HCT116 (cell line): ENCODE data around the gene TNKS1BP1. TPM values are rescaled to one million over a fixed set of nuclear protein-coding genes. Genes with fewer than 3 reads are reported as not detected.

Experiments used
- ATAC-seq: fragments of 200-7000 bp; cut with Tn5 transposase; 2 replicates; pipeline ENCODE4 v1.9.1; 2020; ENCODE audit warnings: mild to moderate bottlenecking, moderate library complexity
- BruUV-seq: library from RNA; stranded (reverse); fragments of 400-500 nt; replicated peaks from 2 replicates; lab custom pipeline; 2021; lab: Mats Ljungman, UMichigan
- CTCF ChIA-PET: fragments of 300-600 bp; sonication (Branson Sonifier 250); formaldehyde crosslinking; loops from one replicate; lab custom pipeline; 2021; ENCODE audit warnings: antibody characterized with exemption; lab: Charles Lee
- POLR2A ChIA-PET: fragments of 300-600, 350-600 bp; sonication (Branson Sonifier 250); formaldehyde crosslinking; loops from one replicate; lab custom pipeline; 2021; ENCODE audit warnings: antibody characterized with exemption; lab: Charles Lee
- RAD21 ChIA-PET, 2 experiments: fragments of 300-600 bp; sonication (Branson Sonifier 250); formaldehyde crosslinking; loops; one replicate each; lab custom pipeline; 2023; ENCODE audit warnings: low total read pairs in 2 of 2; ENCODE audit not compliant: uncharacterized antibody in 2 of 2, unreplicated experiment in 2 of 2, low non-redundant PET in 1 of 2; lab: Charles Lee
- DNase-seq: peaks from one replicate; pipeline ENCODE4 v3.0.0-alpha.2; 2010; ENCODE audit warnings: low read depth, low spot score
- H2AFZ ChIP-seq: fragments of 200-600 bp; shearing (Covaris generic), sonication (generic); 2 replicates; pipeline ENCODE4 v1.6.1; 2017; ENCODE audit warnings: low read depth, mixed run types, mixed read lengths, antibody characterized with exemption, low read length; ENCODE audit not compliant: poor library complexity, severe bottlenecking
- H3K27ac ChIP-seq: 2 replicates; pipeline ENCODE4 v1.5.1; 2012; ENCODE audit warnings: low read depth, low read length
- H3K27me3 ChIP-seq: fragments of 200-600 bp; sonication (generic); 2 replicates; pipeline ENCODE4 v1.6.1; 2016; ENCODE audit warnings: mixed run types, low read length, mixed read lengths; ENCODE audit not compliant: insufficient read depth
- H3K36me3 ChIP-seq, 2 experiments: fragments of 200-500 bp in 1 of 2; fragments of 200-600 bp in 1 of 2; sonication (Bioruptor generic) in 1 of 2; sonication (generic) in 1 of 2; 2 replicates each; pipeline versions ENCODE4 v1.5.1 to v1.6.1; 2014 to 2016; ENCODE audit warnings: low read length in 2 of 2, inconsistent platforms in 1 of 2, mixed read lengths in 1 of 2, mixed run types in 1 of 2; ENCODE audit not compliant: insufficient read depth in 2 of 2, control insufficient read depth in 1 of 2
- H3K4me1 ChIP-seq, 2 experiments: fragments of 200-600 bp in 1 of 2; sonication (generic) in 1 of 2; 2 replicates each; pipeline versions ENCODE4 v1.5.1 to v1.6.1; 2012 to 2017; ENCODE audit warnings: low read length in 2 of 2, inconsistent platforms in 1 of 2, mild to moderate bottlenecking in 1 of 2, mixed read lengths in 1 of 2, mixed run types in 1 of 2, moderate library complexity in 1 of 2; ENCODE audit not compliant: insufficient read depth in 2 of 2, control insufficient read depth in 1 of 2
- H3K4me2 ChIP-seq: fragments of 200-600 bp; sonication (generic); 2 replicates; pipeline ENCODE4 v1.6.1; 2017; ENCODE audit warnings: mixed run types, low read length, mixed read lengths
- H3K4me3 ChIP-seq, 2 experiments: fragments of 200-600 bp in 1 of 2; sonication (generic) in 1 of 2; replicated peaks in 1 of 2; 2 replicates each; pipeline ENCODE4 v1.5.1; 2011 to 2016; ENCODE audit warnings: low read length in 2 of 2, control low read depth in 1 of 2, low read depth in 1 of 2, mild to moderate bottlenecking in 1 of 2, mixed read lengths in 1 of 2, mixed run types in 1 of 2
- H3K79me2 ChIP-seq: fragments of 200-600 bp; sonication (generic); 2 replicates; pipeline ENCODE4 v1.6.1; 2017; ENCODE audit warnings: mild to moderate bottlenecking, mixed run types, low read length, moderate library complexity, mixed read lengths; ENCODE audit not compliant: insufficient read depth
- H3K9ac ChIP-seq: fragments of 200-600 bp; sonication (generic); 2 replicates; pipeline ENCODE4 v1.6.1; 2016; ENCODE audit warnings: low read length, mixed read lengths
- H3K9me2 ChIP-seq: fragments of 200-600 bp; sonication (generic), shearing (Covaris generic); 2 replicates; pipeline ENCODE4 v1.6.1; 2017; ENCODE audit warnings: mixed run types, mild to moderate bottlenecking, moderate library complexity; ENCODE audit not compliant: insufficient read depth
- H3K9me3 ChIP-seq, 2 experiments: fragments of 200-500 bp in 1 of 2; fragments of 200-600 bp in 1 of 2; sonication (Bioruptor generic) in 1 of 2; sonication (generic) in 1 of 2; 2 replicates each; pipeline ENCODE4 v1.6.1; 2014 to 2017; ENCODE audit warnings: low read length in 2 of 2, mixed read lengths in 2 of 2, inconsistent platforms in 1 of 2, low read depth in 1 of 2, mild to moderate bottlenecking in 1 of 2, mixed run types in 1 of 2, moderate library complexity in 1 of 2; ENCODE audit not compliant: control insufficient read depth in 1 of 2, insufficient read depth in 1 of 2
- H4K20me1 ChIP-seq: fragments of 200-600 bp; sonication (generic), shearing (Covaris generic); 2 replicates; pipeline ENCODE4 v1.6.1; 2017; ENCODE audit warnings: mixed run types, mild to moderate bottlenecking, moderate library complexity; ENCODE audit not compliant: insufficient read depth
- ATF3 ChIP-seq: IDR thresholded peaks from 2 replicates; pipeline ENCODE4 v1.6.1; 2012
- CBX3 ChIP-seq: IDR thresholded peaks from 2 replicates; pipeline ENCODE4 v1.6.1; 2012; ENCODE audit warnings: low read depth
- CEBPB ChIP-seq: IDR thresholded peaks from 2 replicates; pipeline ENCODE4 v1.6.1; 2012; ENCODE audit warnings: low read depth
- EGR1 ChIP-seq: IDR thresholded peaks from 2 replicates; pipeline ENCODE4 v1.6.1; 2012; ENCODE audit warnings: low read depth
- ELF1 ChIP-seq: IDR thresholded peaks from 2 replicates; pipeline ENCODE4 v1.6.1; 2012; ENCODE audit warnings: low read depth, borderline replicate concordance
- EZH2 ChIP-seq: fragments of 200-600 bp; sonication (generic); IDR thresholded peaks from 2 replicates; pipeline ENCODE4 v1.6.1; 2017; ENCODE audit warnings: antibody characterized with exemption, mixed run types
- EZH2phosphoT487 ChIP-seq: fragments of 200-600 bp; IDR thresholded peaks from 2 replicates; pipeline ENCODE4 v1.6.1; 2018; ENCODE audit warnings: antibody characterized with exemption, borderline replicate concordance
- JUND ChIP-seq: IDR thresholded peaks from 2 replicates; pipeline ENCODE4 v1.6.1; 2012
- POLR2A ChIP-seq: IDR thresholded peaks from 2 replicates; pipeline ENCODE4 v1.7.0; 2011; ENCODE audit warnings: borderline replicate concordance; ENCODE audit not compliant: insufficient read depth, insufficient read length; ENCODE audit errors: extremely low read depth
- POLR2AphosphoS5 ChIP-seq: IDR thresholded peaks from 2 replicates; pipeline ENCODE4 v1.6.1; 2011; ENCODE audit warnings: mild to moderate bottlenecking, low read depth, low read length, moderate library complexity
- ZFX ChIP-seq: fragments of 450-650 bp; IDR thresholded peaks from 2 replicates; pipeline ENCODE4 v1.6.1; 2017
- ZNF274 ChIP-seq: fragments of 200-500 bp; sonication (Bioruptor generic); IDR thresholded peaks from 2 replicates; pipeline ENCODE4 v1.6.1; 2014; ENCODE audit warnings: mild to moderate bottlenecking, low read depth, low read length, inconsistent platforms
- intact Hi-C: fragments of 100-400 bp; cut with micrococcal nuclease; formaldehyde crosslinking; loops from 2 replicates; pipeline ENCODE4 v1.10.0; 2022
- total RNA-seq: library from RNA; stranded (reverse); gene quantifications from one replicate; pipeline ENCODE4 v1.2.1, GENCODE V29; 2021; ENCODE audit not compliant: unreplicated experiment

The TNKS1BP1 gene
- total RNA-seq, 1 experiment from 2014 or later = 77.6 TPM

GRCh38 chr11:57320067-57320718, 4.6 kb downstream of the TNKS1BP1 start:
- TF ChIP-seq CBX3 (no peak), POLR2A (no peak), JUND (no peak), EZH2 (no peak), ZNF274 (no peak), ZFX (no peak), EGR1 (no peak), POLR2AphosphoS5 (no peak)
- Histone ChIP-seq H2AFZ (no peak overlapping the region), H3K9ac (no peak overlapping the region), H3K79me2 (peaks cover 32% of the 10 kb centered on the region), H3K9me3 (no peaks in the 10 kb centered on the region), H3K27ac (no peak overlapping the region), H4K20me1 (no peaks in the 10 kb centered on the region), H3K4me3 (no peak overlapping the region), H3K4me2 (no peak overlapping the region), H3K4me1 (peaks cover 28 to 36% of the 10 kb centered on the region in 2 experiments), H3K9me2 (no peaks in the 10 kb centered on the region), H3K27me3 (no peaks in the 10 kb centered on the region), H3K36me3 (peaks cover 25 to 26% of the 10 kb centered on the region in 2 experiments; a peak in 3 of 4 replicates)
- RAD21 ChIA-PET = no interaction called here
- intact Hi-C loops = no loop called here
- no peak for DNase-seq
- ATAC-seq = no peak
- no TSS peak for BruUV-seq
- POLR2A ChIA-PET = interaction anchor here (1.3 to 6.5 kb wide), 2 partner anchors 8 to 15 kb away, joined by 3 to 42 read pairs; partner anchors contain the start of gene SSRP1
- CTCF ChIA-PET = no interaction called here

DNA sequence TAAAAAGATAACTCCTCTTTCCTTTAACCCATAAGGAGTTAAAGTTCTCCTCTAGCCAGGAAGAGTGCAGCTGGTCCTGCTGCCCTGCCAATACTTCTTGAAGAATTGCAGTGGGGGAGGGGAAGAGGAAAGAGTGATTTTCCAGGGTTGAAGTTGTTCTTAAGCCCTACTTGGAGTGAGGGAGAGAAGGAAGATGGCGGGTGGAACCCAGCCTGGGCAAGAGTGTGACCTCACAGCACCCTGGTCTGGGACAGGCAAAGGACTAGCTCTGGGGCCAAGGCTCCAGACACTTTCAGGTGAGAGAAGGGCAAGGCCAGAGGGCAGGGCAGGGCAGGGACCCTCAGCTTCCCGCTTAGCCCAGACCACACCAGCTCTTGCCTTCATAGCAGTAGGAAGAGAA, 6.6 kb downstream of the TNKS1BP1 start:
- RAD21 ChIA-PET = no interaction called here
- ATAC-seq = no peak
- H3K9me3 ChIP-seq = no peaks in the 10 kb centered on the region
- H3K4me2 ChIP-seq = no peak overlapping the region
- no peaks in the 10 kb centered on the region for H3K27me3 ChIP-seq
- peaks cover 21% of the 10 kb centered on the region; the same call in 1 of the 2 replicates for H3K79me2 ChIP-seq
- no peak overlapping the region for H3K9ac ChIP-seq
- H3K4me3 ChIP-seq = no peak overlapping the region
- H4K20me1 ChIP-seq = no peaks in the 10 kb centered on the region
- no peak overlapping the region for H3K27ac ChIP-seq
- peaks cover 26 to 35% of the 10 kb centered on the region in 2 experiments; a peak in 3 of 4 replicates for H3K36me3 ChIP-seq
- no TSS peak for BruUV-seq
- H3K4me1 ChIP-seq = peaks cover 21 to 23% of the 10 kb centered on the region in 2 experiments
- no peak for TF ChIP-seq CEBPB
- TF ChIP-seq ATF3 = no peak
- no peak for TF ChIP-seq ELF1
- TF ChIP-seq EZH2phosphoT487 = no peak
- TF ChIP-seq EGR1 = no peak
- intact Hi-C loops = no loop called here
- CTCF ChIA-PET = no interaction called here
- no peak overlapping the region for H2AFZ ChIP-seq
- POLR2A ChIA-PET = no interaction called here
- no peaks in the 10 kb centered on the region for H3K9me2 ChIP-seq
- DNase-seq = no peak
